BLaER1 treated with 17β-estradiol and CSF1 and Interleukin-3, amounts not matched to agents 10 nM and 100 nM (cell line): ENCODE measurements around the gene STYXL1.

Source experiments
- H3K27ac ChIP-seq, 11 experiments: shearing (Covaris generic); formaldehyde crosslinking; 2 replicates each; pipeline ENCODE4 v1.8.1; 2022
- H3K27me3 ChIP-seq, 11 experiments: shearing (Covaris generic); formaldehyde crosslinking; 2 replicates each; pipeline ENCODE4 v1.8.1; 2022
- H3K36me3 ChIP-seq, 11 experiments: shearing (Covaris generic); formaldehyde crosslinking; 2 replicates each; pipeline ENCODE4 v1.8.1; 2022
- H3K4me1 ChIP-seq, 10 experiments: shearing (Covaris generic); formaldehyde crosslinking; 2 replicates each; pipeline ENCODE4 v1.8.1; 2022
- H3K4me2 ChIP-seq, 11 experiments: shearing (Covaris generic); formaldehyde crosslinking; 2 replicates each; pipeline ENCODE4 v1.8.1; 2022
- H3K4me3 ChIP-seq, 10 experiments: shearing (Covaris generic); formaldehyde crosslinking; 2 replicates each; pipeline ENCODE4 v1.8.1; 2022
- H3K9ac ChIP-seq, 11 experiments: shearing (Covaris generic); formaldehyde crosslinking; 2 replicates each; pipeline ENCODE4 v1.8.1; 2022
- H3K9me3 ChIP-seq, 11 experiments: shearing (Covaris generic); formaldehyde crosslinking; replicated peaks in 1 of 11; 2 replicates each; pipeline ENCODE4 v1.8.1; 2022
- H4K20me1 ChIP-seq, 11 experiments: shearing (Covaris generic); formaldehyde crosslinking; 2 replicates each; pipeline ENCODE4 v1.8.1; 2022
- Cebpa-rat ChIP-seq, 11 experiments: shearing (Covaris generic); IDR thresholded peaks; 2 replicates each; pipeline ENCODE4 v1.8.1; 2022

STYXL1 gene

GRCh38 chr7:75948179-75948578 lies 99.6 kb downstream of the STYXL1 start:
- Histone ChIP-seq H3K27ac (peak overlapping the region in 7 of 11 experiments; percentile 6 to 72 (median 27); a peak in 7 of 22 replicates), H3K4me2 (peak overlapping the region in 1 of 11 experiments; percentile 16; a peak in 1 of 22 replicates), H3K27me3 (no peaks in the 10 kb centered on the region), H4K20me1 (peaks cover 0 to 81% (median 48%) of the 10 kb centered on the region in 11 experiments; a peak in 18 of 22 replicates), H3K4me3 (no peak overlapping the region), H3K9me3 (no peaks in the 10 kb centered on the region), H3K4me1 (peaks cover 4 to 80% (median 48%) of the 10 kb centered on the region in 10 experiments; a peak in 19 of 20 replicates), H3K36me3 (peaks cover 0 to 35% (median 24%) of the 10 kb centered on the region in 11 experiments; a peak in 14 of 22 replicates), H3K9ac (no peak overlapping the region)
- no peak for TF ChIP-seq Cebpa-rat (IDR thresholded peaks at IDR 0.05)
